Caki2 (cell line): Measurements from ENCODE around the gene APCDD1L. TPM values are rescaled to one million over a fixed set of nuclear protein-coding genes. Genes with fewer than 3 reads are reported as not detected.
"Not testable (repeated sequence)": the region's sequence is repeated elsewhere in the genome, so short reads cannot be mapped to it uniquely, and the experiment has no call there.

ENCODE experiments used
- DNase-seq: peaks from one replicate; pipeline ENCODE4 v3.0.0-alpha.2; 2015; ENCODE audit warnings: low read depth
- in situ Hi-C: cut with HindIII; loops from 2 replicates; pipeline ENCODE4 v1.10.0; 2016; ENCODE audit warnings: low sequenced_read_pairs, low pct_unique_long_range_greater_than_20kb, mixed read lengths
- total RNA-seq: library from RNA; depleted of rRNA; stranded (reverse); fragments of >200 nt; shearing (Covaris generic); gene quantifications from 2 replicates; pipeline ENCODE4 v1.2.3, GENCODE V29; 2014; ENCODE audit warnings: low replicate concordance

The APCDD1L gene
- total RNA-seq, 1 experiment from 2014 or later: not detected

GRCh38 chr20:58435237-58435636, 80.0 kb downstream of the APCDD1L start:
- in situ Hi-C loops: no loop called here
- DNase-seq: no peak

- in situ Hi-C loops: no loop called here
- DNase-seq: no peak
Observed at GRCh38 chr20:58434326-58434725, 80.9 kb downstream of the APCDD1L start.

- DNase-seq: peak; percentile 25
- in situ Hi-C loops: no loop called here
Observed at GRCh38 chr20:58433759-58434158, 81.4 kb downstream of the APCDD1L start.

GRCh38 chr20:58433029-58433647, 82.1 kb downstream of the APCDD1L start:
- in situ Hi-C loops: no loop called here
- DNase-seq: no peak

GRCh38 chr20:58432186-58432954, 82.8 kb downstream of the APCDD1L start:
- no peak for DNase-seq
- in situ Hi-C loops: no loop called here

GRCh38 chr20:58431134-58431533, 84.1 kb downstream of the APCDD1L start:
- in situ Hi-C loops: no loop called here
- no peak for DNase-seq

GRCh38 chr20:58429303-58429702, 85.9 kb downstream of the APCDD1L start:
- in situ Hi-C loops: no loop called here
- DNase-seq: no peak

- DNase-seq: no peak
- in situ Hi-C loops: no loop called here
Observed at GRCh38 chr20:58428364-58428763, 86.8 kb downstream of the APCDD1L start.

GRCh38 chr20:58427571-58427970, 87.6 kb downstream of the APCDD1L start:
- DNase-seq, in situ Hi-C loops: not testable (repeated sequence)

GRCh38 chr20:58424218-58424969, 90.8 kb downstream of the APCDD1L start:
- DNase-seq: no peak
- in situ Hi-C loops: no loop called here

GRCh38 chr20:58421497-58421850, 93.7 kb downstream of the APCDD1L start:
- in situ Hi-C loops: no loop called here
- peak; percentile 51 for DNase-seq

- in situ Hi-C loops: no loop called here
- DNase-seq: peak; percentile 47
Observed at GRCh38 chr20:58420798-58421496, 94.3 kb downstream of the APCDD1L start.

GRCh38 chr20:58418949-58419748, 96.0 kb downstream of the APCDD1L start:
- in situ Hi-C loops: no loop called here
- no peak for DNase-seq

- DNase-seq: no peak
- in situ Hi-C loops: no loop called here
Observed at GRCh38 chr20:58417438-58417837, 97.8 kb downstream of the APCDD1L start.

- DNase-seq: no peak
- in situ Hi-C loops: no loop called here
Observed at GRCh38 chr20:58416835-58417234, 98.4 kb downstream of the APCDD1L start.

GRCh38 chr20:58416057-58416456, 99.1 kb downstream of the APCDD1L start:
- in situ Hi-C loops: no loop called here
- DNase-seq: no peak

- DNase-seq, in situ Hi-C loops: not testable (repeated sequence)
Observed at GRCh38 chr20:58414786-58415185, 100.4 kb downstream of the APCDD1L start.

- in situ Hi-C loops, DNase-seq: not testable (repeated sequence)
Observed at GRCh38 chr20:58414216-58414615, 101.0 kb downstream of the APCDD1L start.
